Measurements from ENCODE around the gene NUTF2. TPM values are rescaled to one million over a fixed set of nuclear protein-coding genes. Genes with fewer than 3 reads are reported as not detected.

Gene NUTF2
- total and polyA plus RNA-seq, 7 experiments from 2014 or later: 34.7 to 125 (median 41.3) TPM

DNA sequence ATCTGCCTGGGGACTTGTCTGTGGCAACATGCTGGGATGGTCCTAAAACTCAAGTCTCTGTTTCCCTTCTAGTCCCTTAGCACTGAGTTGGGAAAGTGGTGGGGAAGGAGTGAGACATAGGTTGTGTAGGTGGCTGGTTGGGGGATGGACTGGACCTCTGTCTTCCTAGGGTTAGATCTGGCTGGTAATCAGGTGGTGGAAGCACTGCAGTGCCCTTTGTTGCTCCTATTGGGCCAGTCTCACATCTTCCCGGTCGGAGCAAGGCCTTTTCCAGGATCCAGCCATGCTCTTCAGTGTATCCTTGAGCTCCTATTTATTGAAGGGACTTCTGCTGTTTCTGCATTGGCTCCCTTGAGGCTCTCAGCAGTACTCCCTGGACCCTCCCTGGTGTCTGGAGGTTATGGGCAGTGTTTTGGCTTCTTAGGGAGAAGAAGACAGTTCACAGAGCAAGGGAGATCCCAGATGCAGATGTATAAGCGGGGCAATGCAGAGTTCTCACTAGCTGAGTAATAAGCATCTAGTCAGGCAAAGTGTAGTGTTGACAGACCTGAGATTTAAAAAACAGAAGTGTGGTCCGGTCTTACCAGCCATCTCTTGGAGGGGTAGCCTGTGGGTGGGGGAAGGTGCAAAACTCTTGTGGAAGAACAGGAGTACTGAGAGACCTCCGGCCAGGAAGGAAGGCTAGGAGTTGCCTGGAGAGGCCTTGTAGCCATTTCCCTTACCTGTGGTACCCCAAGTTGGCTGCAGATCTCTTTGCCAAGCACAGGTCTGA, 1.3 kb upstream of the NUTF2 start:
- Mint-ChIP-seq H3K9me3 (no peaks in the 10 kb centered on the region), H3K4me1 (peaks cover 24 to 64% (median 49%) of the 10 kb centered on the region in 7 donors), H3K27ac (peak overlapping the region; percentile 84 to 98 (median 94)), H3K4me3 (peak overlapping the region; percentile 86 to 97 (median 90)), H3K36me3 (peaks cover 0 to 19% (median 0%) of the 10 kb centered on the region in 5 donors), H3K27me3 (no peaks in the 10 kb centered on the region)
- Histone ChIP-seq H3K27ac (ENCODE audit: low read depth, low read length) (peak overlapping the region; percentile 99), H3K9me3 (ENCODE audit: control insufficient read depth in 2 of 3, low read length in 3 of 3) (no peaks in the 10 kb centered on the region), H3K27me3 (ENCODE audit: control insufficient read depth in 2 of 2, insufficient read depth in 2 of 2, low read length in 2 of 2) (no peaks in the 10 kb centered on the region), H3K36me3 (ENCODE audit: control insufficient read depth in 2 of 3, insufficient read depth in 3 of 3, low read length in 3 of 3) (peaks cover 0 to 7% (median 0%) of the 10 kb centered on the region in 3 experiments), H3K4me1 (ENCODE audit: control insufficient read depth in 2 of 2, insufficient read depth in 2 of 2, low read length in 2 of 2) (peaks cover 46 to 48% of the 10 kb centered on the region in 2 donors), H3K4me3 (ENCODE audit: low read length) (peak overlapping the region; percentile 88)
- no peak for ATAC-seq
- DNase-seq: no peak
- intact Hi-C loops (cut with micrococcal nuclease): loop anchor here (1.0 to 10.0 kb wide), 15 partner anchors 12 to 601 kb away; partner anchors contain the start of genes CTCF (in 2 of the 2), EDC4 (in 2 of the 2), RANBP10 (in 2 of the 2) and TSNAXIP1 (in 2 of the 2)
- CTCF ChIA-PET: interaction anchor here (0.8 to 1.5 kb wide), 7 partner anchors 13 to 324 kb away, joined by 3 to 7 read pairs (median 3); partner anchors contain the start of gene NRN1L
- POLR2A ChIA-PET: interaction anchor here (0.6 to 6.4 kb wide), 21 partner anchors 10 to 658 kb away, joined by 3 to 35 read pairs (median 5); partner anchors contain the start of genes EDC4, NFATC3, PSKH1 and PSMB10

DNA sequence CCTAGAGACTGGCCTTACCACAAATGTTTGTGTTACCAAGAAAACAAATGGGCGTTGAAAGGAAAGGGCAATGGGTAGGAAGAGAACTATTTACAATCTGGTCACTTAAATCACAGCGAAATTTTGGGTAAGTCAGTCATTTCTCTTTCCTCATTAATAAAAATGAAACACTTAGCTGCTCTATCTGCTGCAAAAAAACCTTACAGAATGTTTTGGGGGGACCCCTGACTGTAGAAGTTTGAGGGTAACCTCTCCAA, 742 bp upstream of the NUTF2 start:
- H3K36me3 Mint-ChIP-seq: peaks cover 0 to 19% (median 0%) of the 10 kb centered on the region in 5 donors
- no peaks in the 10 kb centered on the region for H3K9me3 Mint-ChIP-seq
- peak overlapping the region; percentile 88 for H3K4me3 ChIP-seq (ENCODE audit: low read length)
- no peaks in the 10 kb centered on the region for H3K27me3 Mint-ChIP-seq
- H3K4me1 Mint-ChIP-seq: peaks cover 24 to 69% (median 49%) of the 10 kb centered on the region in 7 donors
- ATAC-seq (no peak), DNase-seq (no peak)
- H3K27ac ChIP-seq (ENCODE audit: low read depth, low read length): peak overlapping the region; percentile 99
- H3K36me3 ChIP-seq (ENCODE audit: control insufficient read depth in 2 of 3, insufficient read depth in 3 of 3, low read length in 3 of 3): peaks cover 0 to 7% (median 0%) of the 10 kb centered on the region in 3 experiments
- CTCF ChIA-PET: interaction anchor here (0.8 to 1.5 kb wide), 5 partner anchors 13 to 325 kb away, joined by 3 to 7 read pairs (median 3); no protein-coding TSS in a partner anchor
- H3K4me3 Mint-ChIP-seq: peak overlapping the region; percentile 86 to 97 (median 90)
- H3K9me3 ChIP-seq (ENCODE audit: control insufficient read depth in 2 of 3, low read length in 3 of 3): no peaks in the 10 kb centered on the region
- intact Hi-C loops (cut with micrococcal nuclease): loop anchor here (1.0 to 10.0 kb wide), 15 partner anchors 13 to 601 kb away; partner anchors contain the start of genes CTCF (in 2 of the 2), EDC4 (in 2 of the 2), RANBP10 (in 2 of the 2) and TSNAXIP1 (in 2 of the 2)
- peak overlapping the region; percentile 84 to 98 (median 94) for H3K27ac Mint-ChIP-seq
- peaks cover 46 to 48% of the 10 kb centered on the region in 2 donors for H3K4me1 ChIP-seq (ENCODE audit: control insufficient read depth in 2 of 2, insufficient read depth in 2 of 2, low read length in 2 of 2)
- no peaks in the 10 kb centered on the region for H3K27me3 ChIP-seq (ENCODE audit: control insufficient read depth in 2 of 2, insufficient read depth in 2 of 2, low read length in 2 of 2)
- POLR2A ChIA-PET: interaction anchor here (0.6 to 6.4 kb wide), 17 partner anchors 9 to 524 kb away, joined by 3 to 35 read pairs (median 5); partner anchors contain the start of genes ACD, EDC4, NFATC3 and PARD6A

- no peaks in the 10 kb centered on the region for H3K27me3 Mint-ChIP-seq
- H3K4me3 ChIP-seq (ENCODE audit: low read length): peak within 1 kb of the TSS; percentile 88
- intact Hi-C loops (cut with micrococcal nuclease): loop anchor here in 1 of 2 donors (2.0 to 10.0 kb wide), 3 partner anchors 18 to 602 kb away; partner anchors contain the start of genes FHOD1, RIPOR1 and SLC9A5
- ATAC-seq (peak; percentile 62), DNase-seq (no peak)
- peaks cover 0 to 4% (median 0%) of the 10 kb centered on the region in 3 experiments for H3K36me3 ChIP-seq (ENCODE audit: control insufficient read depth in 2 of 3, insufficient read depth in 3 of 3, low read length in 3 of 3)
- H3K4me3 Mint-ChIP-seq: peak within 1 kb of the TSS; percentile 87 to 97 (median 92)
- CTCF ChIA-PET: no interaction called here
- POLR2A ChIA-PET: interaction anchor here (0.6 to 4.1 kb wide), 8 partner anchors 14 to 187 kb away, joined by 3 to 23 read pairs (median 6); partner anchors contain the start of genes ACD, EDC4, PARD6A and RANBP10
- H3K36me3 Mint-ChIP-seq: peaks cover 0 to 19% (median 0%) of the 10 kb centered on the region in 5 donors
- no peaks in the 10 kb centered on the region for H3K27me3 ChIP-seq (ENCODE audit: control insufficient read depth in 2 of 2, insufficient read depth in 2 of 2, low read length in 2 of 2)
- H3K9me3 Mint-ChIP-seq: no peaks in the 10 kb centered on the region
- peaks cover 19 to 65% (median 41%) of the 10 kb centered on the region in 7 donors for H3K4me1 Mint-ChIP-seq
- H3K4me1 ChIP-seq (ENCODE audit: control insufficient read depth in 2 of 2, insufficient read depth in 2 of 2, low read length in 2 of 2): peaks cover 41 to 44% of the 10 kb centered on the region in 2 donors
- peak within 1 kb of the TSS; percentile 84 to 98 (median 92) for H3K27ac Mint-ChIP-seq
- H3K27ac ChIP-seq (ENCODE audit: low read depth, low read length): peak within 1 kb of the TSS; percentile 99
- no peaks in the 10 kb centered on the region for H3K9me3 ChIP-seq (ENCODE audit: control insufficient read depth in 2 of 3, low read length in 3 of 3)
Observed at GRCh38 chr16:67847064-67847861, 530 bp downstream of the NUTF2 start, which contains the start of gene CENPT. Gene CENPT (minus strand): TSS chr16:67847693. CDS start chr16:67833859, 13,834 bp downstream.

DNA sequence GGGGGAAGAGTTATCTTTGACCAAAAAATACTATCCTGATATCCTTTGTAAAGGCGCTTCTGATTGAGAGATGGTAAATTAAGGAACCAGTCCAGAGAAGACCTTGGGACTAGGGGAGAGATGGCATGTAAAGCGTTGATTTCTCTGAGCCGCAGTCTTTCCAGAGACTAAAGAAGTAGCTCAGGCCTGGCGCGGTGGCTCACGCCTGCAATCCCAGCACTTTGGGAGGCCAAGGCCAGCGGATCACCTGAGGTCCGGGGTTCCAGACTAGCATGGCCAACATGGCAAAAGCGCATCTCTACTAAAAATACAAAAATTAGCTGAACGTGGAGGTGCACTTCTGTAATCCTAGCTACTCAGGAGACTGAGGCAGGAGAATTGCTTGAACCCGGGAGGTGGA, 1.4 kb downstream of the NUTF2 start:
- H3K36me3 ChIP-seq (ENCODE audit: control insufficient read depth in 2 of 3, insufficient read depth in 3 of 3, low read length in 3 of 3): peaks cover 0 to 4% (median 0%) of the 10 kb centered on the region in 3 experiments
- H3K27me3 Mint-ChIP-seq: no peaks in the 10 kb centered on the region
- ChIA-PET POLR2A (interaction anchor here (0.7 to 4.1 kb wide), 7 partner anchors 9 to 298 kb away, joined by 3 to 23 read pairs (median 3); partner anchors contain the start of gene EDC4), CTCF (interaction anchor here (1.1 kb wide), 1 partner anchor 33 kb away, joined by 3 read pairs; no protein-coding TSS in a partner anchor)
- H3K4me3 ChIP-seq (ENCODE audit: low read length): no peak overlapping the region
- H3K9me3 ChIP-seq (ENCODE audit: control insufficient read depth in 2 of 3, low read length in 3 of 3): no peaks in the 10 kb centered on the region
- peak overlapping the region; percentile 99 for H3K27ac ChIP-seq (ENCODE audit: low read depth, low read length)
- H3K4me1 Mint-ChIP-seq: peaks cover 19 to 63% (median 40%) of the 10 kb centered on the region in 7 donors
- intact Hi-C loops (cut with micrococcal nuclease): loop anchor here in 1 of 2 donors (10.0 kb wide), 2 partner anchors 323 to 603 kb away; partner anchors contain the start of genes FHOD1, RIPOR1 and SLC9A5
- DNase-seq: no peak
- H3K27me3 ChIP-seq (ENCODE audit: control insufficient read depth in 2 of 2, insufficient read depth in 2 of 2, low read length in 2 of 2): no peaks in the 10 kb centered on the region
- H3K27ac Mint-ChIP-seq: peak overlapping the region in 7 of 9 donors; percentile 52 to 87 (median 84)
- peak overlapping the region; percentile 87 to 97 (median 92) for H3K4me3 Mint-ChIP-seq
- no peaks in the 10 kb centered on the region for H3K9me3 Mint-ChIP-seq
- peaks cover 0 to 18% (median 0%) of the 10 kb centered on the region in 5 donors for H3K36me3 Mint-ChIP-seq
- H3K4me1 ChIP-seq (ENCODE audit: control insufficient read depth in 2 of 2, insufficient read depth in 2 of 2, low read length in 2 of 2): peaks cover 41 to 44% of the 10 kb centered on the region in 2 donors
- no peak for ATAC-seq

DNA sequence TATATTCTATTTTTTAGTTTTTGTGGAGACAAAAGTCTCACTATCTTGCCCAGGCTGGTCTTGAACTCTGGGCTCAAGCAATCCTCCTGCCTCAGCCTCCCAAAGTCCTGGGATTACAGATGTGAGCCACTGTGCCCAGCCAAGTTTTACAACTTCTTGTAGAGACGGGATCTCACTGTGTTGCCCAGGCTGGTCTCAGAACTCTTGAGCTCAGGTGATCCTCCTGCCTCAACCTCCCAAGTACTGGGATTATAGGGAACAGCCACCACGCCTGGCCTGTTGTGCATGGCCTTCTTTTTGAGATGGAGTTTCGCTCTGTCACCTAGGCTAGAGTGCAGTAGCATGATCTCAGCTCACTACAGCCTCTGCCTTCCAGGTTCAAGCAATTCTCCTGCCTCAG, 6.9 kb downstream of the NUTF2 start:
- H3K9me3 ChIP-seq (ENCODE audit: control insufficient read depth in 2 of 3, low read length in 3 of 3): no peaks in the 10 kb centered on the region
- ATAC-seq (no peak), DNase-seq (no peak)
- no peaks in the 10 kb centered on the region for H3K9me3 Mint-ChIP-seq
- H3K36me3 Mint-ChIP-seq: peaks cover 0 to 6% (median 0%) of the 10 kb centered on the region in 5 donors
- CTCF ChIA-PET: interaction anchor here (0.6 kb wide), 1 partner anchor 31 kb away, joined by 3 read pairs; the partner anchor contains the start of gene NRN1L
- H3K27ac ChIP-seq (ENCODE audit: low read depth, low read length): no peak overlapping the region
- peaks cover 22 to 50% (median 31%) of the 10 kb centered on the region in 7 donors for H3K4me1 Mint-ChIP-seq
- POLR2A ChIA-PET: interaction anchor here (0.6 kb wide), 1 partner anchor 297 kb away, joined by 5 read pairs; no protein-coding TSS in a partner anchor
- H3K4me3 ChIP-seq (ENCODE audit: low read length): no peak overlapping the region
- H3K4me3 Mint-ChIP-seq: no peak overlapping the region
- intact Hi-C loops (cut with micrococcal nuclease): no loop called here
- peaks cover 0 to 7% (median 0%) of the 10 kb centered on the region in 3 experiments for H3K36me3 ChIP-seq (ENCODE audit: control insufficient read depth in 2 of 3, insufficient read depth in 3 of 3, low read length in 3 of 3)
- H3K27ac Mint-ChIP-seq: no peak overlapping the region
- no peaks in the 10 kb centered on the region for H3K27me3 ChIP-seq (ENCODE audit: control insufficient read depth in 2 of 2, insufficient read depth in 2 of 2, low read length in 2 of 2)
- H3K27me3 Mint-ChIP-seq: no peaks in the 10 kb centered on the region
- peaks cover 3 to 7% of the 10 kb centered on the region in 2 donors for H3K4me1 ChIP-seq (ENCODE audit: control insufficient read depth in 2 of 2, insufficient read depth in 2 of 2, low read length in 2 of 2)

All from naive thymus-derived CD4-positive, alpha-beta T cell (primary cell).